DMS 273 (cell line): ENCODE measurements around the gene MLPH.

Experiments used
- DNase-seq: peaks from one replicate; lab custom pipeline; 2025; ENCODE audit not compliant: unreplicated experiment; lab: John Stamatoyannopoulos, UW

Gene MLPH

DNA sequence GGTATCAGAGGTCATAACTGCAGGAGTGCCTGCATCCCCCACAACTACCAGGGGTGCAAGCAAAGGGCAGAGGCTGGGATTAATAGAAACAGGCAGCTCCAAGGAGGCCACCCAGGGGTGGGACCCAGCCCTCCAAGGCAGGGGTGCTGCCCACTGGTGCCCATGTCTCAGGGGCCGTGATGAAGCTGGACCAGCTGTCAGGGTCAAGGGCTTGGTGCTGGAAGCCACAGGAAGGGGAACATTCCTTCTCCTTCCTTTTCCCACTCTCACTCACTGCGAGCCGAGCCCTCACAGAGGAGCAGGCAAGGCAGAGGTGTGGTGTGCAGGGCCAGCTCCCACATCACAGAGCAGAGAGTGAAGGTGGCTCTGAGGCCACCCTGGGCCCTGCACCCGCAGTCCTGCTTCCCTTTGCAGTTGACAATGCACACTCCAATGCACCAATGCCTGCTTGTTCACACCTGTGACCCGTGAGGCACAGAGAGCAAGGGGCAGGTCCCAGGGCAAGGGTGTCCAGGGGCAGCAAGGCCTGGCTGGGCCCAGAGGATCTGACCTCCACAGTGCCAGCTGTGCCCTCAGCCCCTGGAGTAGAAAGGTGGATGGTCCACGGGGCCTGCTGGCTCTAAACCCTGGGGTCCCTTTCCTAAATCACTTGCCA, 28.7 kb downstream of the MLPH start:
- no peak for DNase-seq

DNA sequence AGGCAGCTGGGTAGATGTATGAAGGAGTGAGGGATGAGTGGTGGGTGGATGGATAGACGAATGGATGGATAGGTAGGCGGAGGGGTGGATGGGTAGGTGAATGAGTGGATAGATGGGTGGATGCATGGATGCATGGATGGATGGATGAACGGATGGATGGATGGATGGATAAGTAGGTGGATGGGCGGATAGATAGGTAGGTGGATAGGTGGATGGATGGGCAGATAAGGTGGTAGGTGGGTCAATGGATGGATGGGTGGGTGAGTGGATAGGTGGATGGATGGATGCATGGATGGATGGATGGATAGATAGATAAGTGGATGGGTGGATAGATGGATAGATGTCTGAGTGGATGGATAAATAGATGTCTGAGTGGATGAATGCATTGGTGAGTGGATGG, 30.1 kb downstream of the MLPH start:
- no peak for DNase-seq

DNA sequence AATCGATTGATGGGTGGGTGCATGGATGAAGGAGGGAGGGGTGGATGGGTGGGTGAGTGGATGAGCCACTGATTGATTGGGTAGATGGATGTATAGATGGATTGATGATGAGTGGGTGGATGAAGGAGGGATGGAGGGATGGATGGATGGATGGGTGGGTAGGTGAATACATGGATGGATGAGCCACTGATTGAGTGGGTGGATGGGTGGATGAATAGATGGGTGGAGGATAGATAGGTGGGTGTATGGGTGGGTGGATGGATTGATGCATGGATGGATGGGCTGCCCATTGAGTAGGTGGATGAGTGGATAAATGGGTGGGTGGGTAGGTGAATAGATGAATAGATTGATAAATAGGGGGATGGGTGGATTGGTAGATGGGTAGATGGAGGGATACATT, 30.9 kb downstream of the MLPH start:
- no peak for DNase-seq

DNA sequence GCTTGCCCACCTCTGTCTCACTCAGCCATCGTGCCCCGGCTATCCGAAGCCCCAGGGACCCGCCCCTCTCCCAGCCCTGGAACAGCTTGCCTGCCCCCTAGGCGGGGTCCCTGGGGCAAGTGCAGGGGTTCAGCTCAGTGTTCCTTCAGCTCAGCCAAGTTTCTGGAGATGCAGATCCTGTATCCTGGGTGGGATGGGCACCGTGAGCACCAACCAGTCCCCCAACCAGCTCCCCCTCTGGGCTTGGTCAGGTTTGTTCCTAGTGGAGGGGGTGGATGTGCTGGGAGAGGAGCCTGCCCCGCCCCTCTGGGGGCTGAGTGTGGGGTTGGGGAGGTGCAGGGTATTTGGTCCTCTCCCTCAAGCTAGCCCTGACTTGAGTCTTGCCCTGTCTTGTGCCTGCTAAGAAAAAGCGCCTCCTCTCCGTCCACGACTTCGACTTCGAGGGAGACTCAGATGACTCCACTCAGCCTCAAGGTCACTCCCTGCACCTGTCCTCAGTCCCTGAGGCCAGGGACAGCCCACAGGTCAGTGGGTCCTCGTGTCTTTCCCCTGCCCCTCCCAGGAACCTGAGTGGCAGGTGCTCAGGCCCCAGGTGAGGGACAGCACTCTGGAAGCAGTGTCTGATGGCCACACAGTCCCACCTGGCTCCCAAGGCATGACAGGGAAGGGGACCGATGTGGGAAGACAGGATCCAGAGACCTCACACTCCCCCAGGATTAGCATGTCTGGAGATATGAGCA, 32.6 kb downstream of the MLPH start:
- no peak for DNase-seq

DNA sequence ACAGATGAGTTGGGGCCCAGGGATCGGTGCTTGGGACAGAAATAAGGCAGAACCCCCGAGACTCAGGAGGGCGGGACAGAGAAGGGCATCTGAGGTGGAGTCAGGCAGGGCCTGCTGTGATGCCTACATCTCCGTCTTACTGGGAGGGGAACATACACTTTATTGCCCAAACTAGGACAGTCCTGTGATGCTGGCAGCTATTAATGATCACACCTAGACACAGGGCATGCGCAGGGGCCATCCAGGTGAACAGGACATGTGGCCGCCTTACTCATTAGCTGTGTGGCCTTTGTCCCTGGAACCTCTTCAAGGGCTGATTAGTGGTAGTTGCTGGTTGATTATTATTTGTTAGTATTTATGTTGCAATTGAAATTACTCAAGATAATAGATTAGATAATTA, 33.2 kb downstream of the MLPH start:
- DNase-seq = no peak

DNA sequence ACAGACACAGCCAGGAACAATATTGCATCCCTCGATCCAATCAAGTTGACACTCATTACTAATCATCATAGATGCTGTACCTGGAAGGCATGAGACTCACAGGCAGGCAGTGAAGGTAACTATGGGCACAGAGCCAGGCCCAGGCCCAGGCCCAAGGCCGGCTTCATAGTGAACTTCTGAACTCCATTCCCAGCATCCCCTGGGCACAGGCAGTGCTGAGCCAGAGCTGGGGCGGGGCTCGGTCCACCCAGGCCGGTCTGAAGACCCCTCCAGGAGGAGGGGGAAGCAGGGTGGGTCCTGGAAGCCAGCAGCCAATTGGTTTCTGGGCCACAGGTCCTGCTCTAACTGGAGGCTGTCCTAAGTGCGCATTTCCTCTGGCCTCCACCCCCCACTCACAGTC, 37.6 kb downstream of the MLPH start:
- DNase-seq = no peak

DNA sequence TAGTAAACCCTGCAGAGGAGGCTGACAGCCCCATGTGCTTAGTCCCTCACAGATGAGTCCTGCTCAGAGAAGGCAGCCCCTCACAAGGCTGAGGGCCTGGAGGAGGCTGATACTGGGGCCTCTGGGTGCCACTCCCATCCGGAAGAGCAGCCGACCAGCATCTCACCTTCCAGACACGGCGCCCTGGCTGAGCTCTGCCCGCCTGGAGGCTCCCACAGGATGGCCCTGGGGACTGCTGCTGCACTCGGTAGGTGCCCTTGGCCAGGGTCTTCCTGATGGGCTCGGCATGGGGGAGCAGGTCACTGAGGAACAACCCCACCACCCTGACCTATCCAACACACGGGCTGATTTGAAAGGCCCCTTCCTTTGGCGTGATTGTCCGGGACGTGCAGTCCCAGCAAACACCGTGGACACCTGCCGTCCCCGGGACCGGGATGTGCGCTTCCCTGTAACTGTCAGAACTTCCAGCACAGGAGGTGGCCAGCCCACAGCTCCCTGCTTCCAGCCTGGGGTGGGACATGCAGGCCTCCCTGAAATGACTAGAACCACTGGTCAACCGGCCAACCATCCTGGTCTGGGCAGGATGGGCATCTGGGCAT, 38.6 kb downstream of the MLPH start:
- no peak for DNase-seq

DNA sequence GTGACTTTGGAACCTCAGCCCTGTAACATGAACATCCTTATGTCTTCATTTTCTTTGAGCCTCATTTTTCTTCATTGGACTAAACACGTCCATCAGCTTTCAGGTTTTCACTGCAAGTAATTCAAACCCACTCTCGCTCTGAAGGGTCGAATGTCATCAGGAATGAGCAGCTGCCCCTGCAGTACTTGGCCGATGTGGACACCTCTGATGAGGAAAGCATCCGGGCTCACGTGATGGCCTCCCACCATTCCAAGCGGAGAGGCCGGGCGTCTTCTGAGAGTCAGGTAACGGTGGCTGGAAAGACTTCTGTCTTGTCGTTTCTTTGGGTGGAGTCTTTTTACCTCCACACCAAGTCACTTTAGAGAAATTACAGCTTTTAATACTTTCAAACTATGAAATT, 40.2 kb downstream of the MLPH start:
- no peak for DNase-seq

DNA sequence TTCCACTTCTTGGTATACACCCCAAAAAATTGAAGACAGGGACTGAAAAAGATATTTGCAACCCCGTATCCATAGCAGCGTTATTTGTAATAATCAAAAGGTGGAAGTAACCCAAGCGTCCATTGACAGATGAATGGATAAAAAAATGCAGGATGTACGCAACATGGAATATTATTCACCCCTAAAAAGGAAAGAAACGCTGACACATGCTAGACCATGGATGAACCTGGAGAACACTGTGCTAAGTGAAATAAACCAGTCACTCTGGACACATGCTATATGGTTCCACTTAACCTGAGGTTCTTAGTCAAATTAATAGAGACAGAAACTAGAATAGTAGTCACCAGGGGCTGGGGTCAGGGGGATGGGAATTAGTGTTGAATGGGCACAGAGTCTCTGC, 40.7 kb downstream of the MLPH start:
- no peak for DNase-seq

DNA sequence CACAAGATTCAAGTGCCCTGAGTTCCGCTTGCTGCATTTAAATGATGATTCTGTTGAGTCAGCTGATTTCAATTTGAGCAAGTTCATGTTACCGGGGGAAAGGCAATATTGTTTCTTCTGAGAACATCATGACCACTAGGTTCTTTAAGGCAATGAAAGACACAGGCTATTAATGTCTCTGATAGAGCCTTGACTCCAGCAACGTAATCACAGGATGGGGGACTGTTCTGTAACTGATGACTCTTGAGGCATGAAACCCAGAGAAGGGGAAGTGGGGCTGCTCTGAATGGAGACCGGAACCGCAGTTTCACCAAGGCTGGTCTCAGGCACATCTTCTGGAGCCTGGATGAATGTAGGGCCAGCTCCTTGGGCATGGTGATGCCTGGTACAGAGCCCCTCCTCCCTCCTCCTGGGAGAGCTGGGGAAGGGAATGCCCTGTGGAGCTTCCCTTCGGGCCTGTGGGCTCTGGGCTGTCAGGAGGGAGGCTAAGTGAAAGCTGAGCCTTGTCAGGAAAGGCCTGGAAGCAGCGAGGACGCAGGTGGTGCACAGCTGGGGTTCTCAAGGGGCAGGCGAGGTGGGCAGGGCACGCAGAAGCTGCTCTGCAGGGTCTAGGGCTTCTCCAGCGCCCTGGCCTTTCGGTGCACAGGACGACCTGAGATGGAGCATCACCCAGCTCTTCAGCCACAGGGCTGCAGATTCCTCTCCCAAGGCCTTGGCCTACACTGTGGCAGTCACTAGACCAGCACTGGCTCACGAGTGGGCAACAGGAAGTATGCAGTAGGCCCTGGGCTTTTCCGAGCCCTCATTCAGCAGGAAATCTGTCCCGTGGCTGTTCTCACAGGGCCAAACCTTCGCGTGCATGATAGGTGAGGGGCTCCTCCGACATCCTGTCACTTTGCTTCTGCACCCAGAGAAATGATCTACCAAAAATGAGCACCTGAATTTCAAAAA, 42.7 kb downstream of the MLPH start:
- DNase-seq = no peak

DNA sequence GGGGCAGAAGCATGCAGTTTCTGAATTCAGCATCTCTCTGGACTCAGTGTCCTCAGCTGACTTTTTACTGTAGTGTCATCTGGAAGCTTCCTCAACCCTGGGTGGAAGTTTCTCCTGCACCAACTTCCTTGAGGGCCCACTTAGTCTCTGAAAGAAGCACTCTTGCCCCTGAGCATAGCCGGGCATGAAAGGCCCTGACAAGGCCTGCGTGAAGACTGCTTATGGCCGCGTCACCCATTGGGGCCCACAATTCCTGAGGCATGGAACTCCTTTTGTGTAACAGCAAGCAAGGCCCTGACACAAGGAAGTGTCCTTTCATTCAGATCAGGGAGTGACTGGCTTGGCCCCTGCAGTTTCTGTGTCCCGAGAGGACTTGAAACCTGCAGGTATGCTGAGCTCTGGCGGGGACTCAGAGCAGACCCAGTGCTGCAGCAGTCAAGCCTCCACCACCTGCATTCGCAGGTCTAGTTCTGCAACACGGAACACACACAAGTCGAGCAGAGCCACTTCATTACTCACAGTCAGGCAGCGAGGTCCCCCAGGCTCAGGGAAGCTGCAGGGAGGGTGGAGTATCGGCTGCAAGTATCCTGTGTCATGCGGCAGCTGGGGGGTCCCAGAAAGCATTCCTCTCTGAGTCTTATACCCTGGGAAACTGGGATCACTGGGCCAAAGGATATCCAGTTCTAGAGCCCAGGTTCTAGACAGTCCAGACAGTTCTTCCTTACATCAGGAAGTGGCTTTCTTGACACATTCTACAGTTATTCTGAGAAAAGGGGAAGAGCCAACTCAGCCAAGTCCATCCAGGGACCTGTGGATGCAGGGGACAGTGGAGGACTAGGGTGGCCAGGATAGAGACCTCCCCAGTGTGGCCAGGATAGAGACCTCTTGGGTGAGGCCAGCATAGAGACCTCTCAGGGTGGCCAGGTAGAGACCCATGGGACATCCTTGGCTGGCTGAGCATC, 43.7 kb downstream of the MLPH start:
- DNase-seq = no peak

DNA sequence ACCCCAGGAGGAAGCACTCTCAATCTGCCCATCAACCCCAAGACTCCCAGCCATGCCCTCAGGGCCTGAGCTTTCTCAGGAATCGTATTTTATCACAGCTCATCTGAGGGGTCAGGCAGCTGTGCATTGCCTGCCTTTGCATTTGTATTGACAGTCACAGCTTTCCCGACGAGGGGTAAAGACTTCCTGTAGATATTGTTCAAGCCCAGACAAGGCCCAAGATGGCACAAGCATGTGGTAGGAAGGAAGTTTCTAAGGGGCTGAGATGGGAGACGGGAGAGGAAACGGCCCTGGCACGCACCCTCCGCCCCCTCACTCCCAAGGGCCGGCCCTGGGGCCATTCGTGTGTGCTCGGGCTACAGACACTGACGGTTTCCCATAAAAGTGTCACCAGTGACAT, 45.1 kb downstream of the MLPH start:
- DNase-seq = no peak

DNA sequence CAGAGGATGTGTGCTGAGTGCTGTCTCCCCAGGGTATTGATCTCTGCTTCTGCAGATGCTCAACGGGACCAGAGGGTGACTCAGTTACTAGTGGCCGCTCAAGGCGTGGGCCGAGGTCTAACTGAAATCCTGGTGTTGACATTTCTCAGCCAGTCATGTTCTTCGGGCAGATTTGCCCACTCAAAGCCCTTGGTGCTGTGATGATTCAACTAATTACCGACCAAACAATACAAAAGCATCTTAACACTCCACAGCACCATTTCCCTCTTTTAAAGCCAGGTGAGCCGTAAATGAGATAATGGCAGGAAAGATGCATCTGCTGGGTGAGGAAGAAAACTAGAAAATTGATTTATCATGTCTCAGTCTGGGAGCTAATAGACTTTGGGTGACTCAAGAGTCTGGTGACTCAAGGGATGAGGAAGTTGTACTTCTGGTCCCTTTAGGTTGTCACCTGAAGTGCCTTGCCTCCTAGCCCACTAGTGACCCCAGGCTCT, 46.7 kb downstream of the MLPH start:
- DNase-seq = no peak

DNA sequence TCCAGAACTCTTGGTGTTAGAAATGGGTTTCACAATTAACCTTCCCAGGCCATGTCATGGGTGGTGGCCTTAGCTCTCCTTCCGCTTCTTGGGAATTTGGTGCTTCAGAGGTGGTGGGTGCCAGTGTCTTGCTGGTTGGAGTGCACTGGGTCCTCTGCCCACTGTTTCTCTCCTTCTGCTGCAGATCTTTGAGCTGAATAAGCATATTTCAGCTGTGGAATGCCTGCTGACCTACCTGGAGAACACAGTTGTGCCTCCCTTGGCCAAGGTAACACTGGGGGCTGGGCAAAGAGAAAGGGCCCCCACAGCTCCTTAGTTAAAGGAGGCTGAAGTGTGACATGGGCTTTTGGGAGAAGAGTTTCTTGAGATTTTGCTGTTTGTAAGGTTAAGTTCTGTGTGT, 47.3 kb downstream of the MLPH start:
- no peak for DNase-seq

DNA sequence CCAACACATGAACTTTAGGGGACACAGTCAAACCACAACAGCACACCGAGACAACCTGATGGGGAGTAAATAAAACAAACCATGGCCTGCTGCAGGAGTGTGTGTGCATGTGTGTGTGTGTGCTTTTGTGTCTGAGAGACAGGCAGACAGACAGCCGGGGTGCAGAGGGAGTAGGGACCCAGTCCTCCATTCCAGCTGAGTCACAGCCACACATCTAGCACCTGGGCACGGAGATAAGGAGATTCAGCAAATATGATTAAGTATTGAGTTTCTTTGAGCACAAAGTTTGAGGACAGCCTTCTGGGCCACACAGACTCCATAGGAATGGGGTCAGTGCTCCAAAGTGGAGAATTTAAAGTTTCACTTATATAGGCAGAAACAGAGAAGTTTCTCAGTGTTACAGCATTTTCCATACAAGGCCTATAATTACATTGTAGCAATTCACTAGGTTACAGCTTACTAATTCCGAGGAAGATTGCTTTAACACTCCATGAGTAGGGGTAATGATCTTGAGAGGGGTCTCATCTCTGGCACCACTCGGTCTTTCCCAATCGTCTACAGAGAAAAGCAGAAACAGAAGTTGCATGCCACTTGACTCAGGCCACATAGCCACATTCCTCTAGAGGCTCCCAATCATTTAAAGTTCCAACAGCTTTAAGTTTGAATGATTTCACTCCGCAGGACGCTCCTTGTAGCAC, 48.5 kb downstream of the MLPH start:
- no peak for DNase-seq

DNA sequence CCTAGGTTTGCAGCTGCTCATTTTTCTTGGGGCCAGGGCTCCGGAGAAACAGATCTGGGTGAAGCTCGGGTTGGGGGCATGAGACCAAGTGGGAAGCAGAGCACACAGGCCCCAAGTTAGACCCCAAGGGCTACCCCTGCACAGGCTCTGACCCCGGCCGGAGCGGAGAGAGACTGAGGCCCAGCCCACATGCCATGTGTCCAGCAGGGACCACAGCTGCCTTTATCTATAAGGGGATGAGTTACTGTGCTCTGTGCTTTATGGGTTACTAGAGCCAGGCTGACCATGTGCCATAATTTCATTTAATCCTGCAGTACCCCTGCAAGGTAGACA, 49.0 kb downstream of the MLPH start:
- DNase-seq = no peak

DNA sequence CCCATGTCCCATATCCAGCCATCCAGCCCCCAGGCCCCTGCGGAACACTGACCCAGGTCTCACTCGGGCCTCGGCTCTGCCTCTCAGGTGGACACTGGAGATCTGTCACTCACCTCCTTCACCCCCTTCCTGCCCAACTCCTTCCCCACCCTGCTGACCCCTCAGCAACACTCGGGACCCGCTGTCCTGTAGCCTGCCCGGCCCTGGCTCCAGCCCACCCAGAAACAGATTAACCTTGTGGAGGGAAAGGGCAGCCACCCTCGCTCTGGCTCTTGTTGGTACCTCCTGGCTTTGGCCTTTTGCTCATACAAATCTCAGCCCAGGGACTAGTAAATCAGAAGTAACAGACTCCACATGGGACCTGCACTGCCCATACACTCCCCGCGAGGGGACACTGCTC, 49.6 kb downstream of the MLPH start:
- DNase-seq = no peak

DNA sequence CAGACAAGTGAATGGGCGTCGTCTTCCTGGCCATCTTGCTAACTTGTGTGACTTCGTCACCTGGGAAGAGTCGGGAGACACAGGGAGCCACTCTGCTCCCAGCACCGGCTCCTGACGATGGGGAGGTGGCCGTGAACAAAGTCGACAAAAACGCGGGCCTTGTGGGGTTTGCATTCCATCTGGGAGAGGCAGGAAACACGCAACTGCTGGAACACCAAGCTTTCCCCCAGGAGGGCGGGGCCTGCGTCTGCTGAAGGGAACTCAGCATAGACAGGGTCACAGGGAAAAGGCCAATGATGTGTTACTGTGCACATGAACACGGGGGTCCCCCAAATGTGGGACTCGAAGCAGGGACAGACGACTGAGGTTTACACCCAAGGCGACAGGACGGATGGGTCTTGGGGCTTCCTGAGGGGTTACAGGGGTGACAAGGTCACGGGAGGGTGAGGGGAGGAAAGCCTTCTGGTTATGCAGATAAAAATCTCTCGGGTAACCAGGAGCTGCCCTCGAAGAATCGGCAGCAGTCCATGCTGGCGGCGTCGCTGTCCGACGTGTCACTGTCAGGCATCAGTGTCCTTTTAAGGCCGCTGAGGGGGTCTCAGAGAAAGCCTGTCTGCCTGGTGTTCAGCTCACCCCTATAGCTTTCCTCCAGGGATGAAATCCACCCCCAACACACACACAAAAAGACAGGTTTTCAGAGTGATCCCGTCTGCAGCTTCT, 51.1 kb downstream of the MLPH start:
- DNase-seq = no peak

DNA sequence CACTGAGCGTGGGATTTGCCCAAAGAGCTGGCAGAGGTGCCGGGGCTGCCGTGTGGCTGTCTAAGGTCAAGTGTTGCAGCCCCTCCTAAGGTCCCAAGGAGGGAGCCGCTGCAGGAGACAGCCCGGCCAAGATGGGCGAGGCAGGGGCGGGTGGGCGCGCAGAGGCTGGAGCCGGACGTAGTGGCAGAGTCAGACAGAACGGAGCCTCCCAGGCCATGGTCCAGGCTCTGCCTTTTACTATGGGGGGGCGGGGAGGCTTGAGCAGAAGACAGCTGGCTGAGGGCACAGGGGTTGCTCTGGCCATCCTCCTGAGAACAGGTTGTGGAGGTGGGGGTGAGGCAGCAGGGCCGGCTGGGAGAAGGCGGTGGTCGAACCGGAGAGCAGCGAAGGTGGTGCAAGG, 51.9 kb downstream of the MLPH start:
- no peak for DNase-seq
